ENCODE measurements around the gene HOXB2.
"Not testable (repeated sequence)": the region's sequence is repeated elsewhere in the genome, so short reads cannot be mapped to it uniquely, and the experiment has no call there.

Gene HOXB2

DNA sequence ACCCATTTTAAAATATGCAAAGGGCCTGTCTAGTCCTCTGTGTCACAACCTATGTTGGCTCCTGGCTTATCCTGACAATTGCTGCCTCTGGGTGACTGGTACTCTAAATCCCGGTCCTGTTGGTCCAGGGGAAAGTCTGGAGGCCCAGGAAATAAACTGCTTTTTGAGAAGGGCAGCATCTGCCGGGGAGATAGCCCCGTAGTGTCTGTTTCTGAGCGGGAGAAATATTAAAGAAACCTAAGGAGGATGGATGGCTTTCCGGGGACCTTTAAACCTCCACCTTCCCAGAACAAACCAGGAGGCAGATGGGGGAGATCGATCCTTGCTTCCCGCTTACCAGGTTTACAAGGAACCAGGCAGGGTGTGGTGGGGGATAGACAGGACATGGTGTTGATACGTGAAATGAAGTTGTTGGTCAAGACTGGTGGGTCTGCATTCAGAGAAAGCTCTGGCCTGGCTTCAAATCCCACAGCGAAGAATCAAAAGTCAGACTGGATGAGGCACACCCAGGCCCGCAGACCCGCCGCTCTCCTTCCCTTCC is 3.8 kb downstream of the HOXB2 start:
- DNase-seq (ENCODE audit: low spot score): no peak

DNA sequence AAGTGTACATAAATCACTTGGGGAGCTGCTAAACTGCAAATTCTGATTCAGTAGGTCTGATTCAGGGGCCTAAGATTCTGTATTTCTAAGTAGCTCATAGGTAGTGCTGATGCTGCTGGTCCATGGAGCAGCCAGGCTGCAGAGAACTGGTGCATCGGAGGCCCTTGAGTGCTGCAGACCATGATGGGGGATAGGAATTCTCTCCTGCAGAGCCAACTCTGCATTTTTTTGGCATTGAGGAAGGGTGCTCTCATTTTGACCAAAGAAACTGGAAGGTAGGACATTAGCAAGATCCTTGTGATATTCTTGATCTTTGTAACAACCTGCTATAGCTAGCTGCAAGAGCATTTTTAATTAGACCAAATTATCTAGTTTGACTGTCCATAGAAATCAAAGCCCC is 4.7 kb downstream of the HOXB2 start:
- no peak for DNase-seq (ENCODE audit: low spot score)

DNA sequence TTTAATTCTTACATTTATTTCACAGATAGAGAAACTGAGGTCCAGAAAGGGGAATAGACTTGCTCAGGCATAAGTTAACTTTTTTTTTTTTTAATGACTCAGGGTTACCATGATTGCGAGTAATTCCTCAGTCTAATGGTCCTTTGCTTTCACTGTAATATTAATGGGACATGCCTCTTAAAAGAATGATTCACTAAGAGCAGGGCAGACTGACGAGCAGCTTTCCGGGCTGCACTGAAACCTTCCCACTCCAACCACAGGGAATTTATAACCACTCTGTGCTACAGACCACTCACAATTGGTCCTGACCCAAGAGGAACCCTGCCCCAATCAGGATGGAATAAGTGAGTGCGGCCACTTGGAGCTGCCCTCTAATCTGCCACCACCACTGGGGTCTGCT is 5.7 kb downstream of the HOXB2 start:
- no peak for DNase-seq (ENCODE audit: low spot score)

DNA sequence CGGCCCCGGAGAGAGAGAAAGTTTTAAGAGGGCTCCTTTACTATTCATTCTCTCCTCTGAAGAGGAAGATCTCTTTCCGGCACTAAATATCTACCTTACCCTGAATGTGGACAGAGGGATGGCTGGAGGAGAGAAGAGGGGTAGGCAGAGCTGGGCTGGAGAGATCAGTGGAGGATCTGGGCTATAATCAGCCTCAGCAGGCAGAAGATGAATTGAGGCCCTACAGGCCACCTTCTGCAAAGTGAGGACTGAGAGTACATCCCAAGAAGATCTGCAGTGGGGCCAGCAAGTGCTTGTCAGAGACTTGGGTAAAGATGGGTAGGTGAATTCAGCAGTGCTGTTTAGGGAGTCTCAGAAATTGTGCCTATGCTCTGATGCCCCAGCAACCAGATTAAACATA is 7.6 kb downstream of the HOXB2 start:
- DNase-seq (ENCODE audit: low spot score): no peak

DNA sequence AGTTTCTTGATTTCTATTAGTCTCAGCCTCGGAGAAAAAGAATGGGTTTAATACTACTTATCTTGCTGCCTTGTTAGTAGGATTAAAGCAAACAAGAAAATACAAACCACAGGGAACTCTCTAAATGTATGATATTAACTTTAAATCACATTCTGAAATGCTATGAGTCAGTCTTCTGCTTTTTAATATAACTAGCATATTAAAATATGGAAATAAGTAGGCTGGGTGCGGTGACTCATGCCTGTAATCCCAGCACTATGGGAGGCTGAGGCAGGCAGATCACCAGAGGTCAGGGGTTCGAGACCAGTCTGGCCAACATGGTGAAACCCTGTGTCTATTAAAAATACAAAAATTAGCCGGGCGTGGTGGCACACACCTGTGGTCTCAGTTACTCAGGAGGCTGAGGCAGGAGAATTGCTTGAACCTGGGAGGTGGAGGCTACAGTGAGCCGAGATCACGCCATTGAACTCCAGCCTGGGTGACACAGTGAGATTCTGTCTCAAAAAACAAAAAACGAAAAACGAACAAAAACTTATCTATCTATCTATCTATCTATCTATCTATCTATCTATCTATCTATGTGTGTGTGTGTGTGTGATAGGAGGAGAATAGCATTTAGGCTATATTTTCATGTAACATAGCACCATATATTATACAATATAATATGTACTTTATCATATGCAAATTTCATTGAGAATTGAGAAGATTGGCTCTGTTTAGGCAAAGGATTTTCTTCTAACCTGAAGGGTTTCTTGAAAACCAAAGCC is 8.9 kb downstream of the HOXB2 start:
- not testable (repeated sequence) for DNase-seq (ENCODE audit: low spot score)

DNA sequence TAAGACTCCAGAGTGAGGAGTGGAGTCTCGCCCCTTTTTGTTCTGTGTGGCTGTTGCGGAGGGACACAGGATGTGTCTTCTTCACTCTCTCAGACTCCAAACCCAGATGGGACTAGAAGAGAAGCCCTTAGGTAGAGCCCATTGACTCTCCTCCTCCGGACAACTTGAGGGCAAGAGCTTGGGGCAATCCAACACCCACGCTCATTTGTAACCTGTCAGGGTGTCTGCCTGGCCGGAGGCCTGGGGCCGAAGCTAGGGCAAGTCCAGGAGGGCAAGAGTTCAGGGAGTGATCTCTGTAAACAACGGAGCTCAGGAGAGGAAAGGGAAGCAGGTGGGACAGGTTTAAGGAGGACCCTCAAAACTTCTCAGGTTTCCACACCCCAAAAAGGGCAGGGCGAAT is 12.6 kb downstream of the HOXB2 start:
- no peak for DNase-seq (ENCODE audit: low spot score)

DNA sequence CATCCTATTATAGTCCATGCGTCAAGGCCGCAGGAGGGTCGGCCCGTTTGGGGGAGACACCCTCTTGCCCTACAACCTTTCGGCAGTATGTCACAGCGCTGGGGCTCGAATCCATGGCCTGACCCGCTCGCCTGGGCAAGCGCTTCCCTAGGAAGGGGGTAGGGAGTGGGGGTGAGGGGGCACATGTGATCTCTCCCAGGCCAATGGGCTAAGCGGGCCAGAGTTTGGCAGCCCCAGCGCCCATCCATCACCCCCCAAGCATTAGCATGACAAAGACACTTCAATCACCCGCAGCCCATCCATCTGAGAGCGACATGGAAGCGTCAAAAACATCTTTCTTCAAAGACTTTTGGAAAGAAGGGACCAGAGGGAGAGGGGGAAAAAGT is 14.0 kb downstream of the HOXB2 start, which contains the start of gene HOXB1:
TSS of gene HOXB1 (minus strand) at position 125 of the 386 bp plus-strand sequence. CDS start at position 18, 107 bp downstream.
- DNase-seq (ENCODE audit: low spot score): no peak

DNA sequence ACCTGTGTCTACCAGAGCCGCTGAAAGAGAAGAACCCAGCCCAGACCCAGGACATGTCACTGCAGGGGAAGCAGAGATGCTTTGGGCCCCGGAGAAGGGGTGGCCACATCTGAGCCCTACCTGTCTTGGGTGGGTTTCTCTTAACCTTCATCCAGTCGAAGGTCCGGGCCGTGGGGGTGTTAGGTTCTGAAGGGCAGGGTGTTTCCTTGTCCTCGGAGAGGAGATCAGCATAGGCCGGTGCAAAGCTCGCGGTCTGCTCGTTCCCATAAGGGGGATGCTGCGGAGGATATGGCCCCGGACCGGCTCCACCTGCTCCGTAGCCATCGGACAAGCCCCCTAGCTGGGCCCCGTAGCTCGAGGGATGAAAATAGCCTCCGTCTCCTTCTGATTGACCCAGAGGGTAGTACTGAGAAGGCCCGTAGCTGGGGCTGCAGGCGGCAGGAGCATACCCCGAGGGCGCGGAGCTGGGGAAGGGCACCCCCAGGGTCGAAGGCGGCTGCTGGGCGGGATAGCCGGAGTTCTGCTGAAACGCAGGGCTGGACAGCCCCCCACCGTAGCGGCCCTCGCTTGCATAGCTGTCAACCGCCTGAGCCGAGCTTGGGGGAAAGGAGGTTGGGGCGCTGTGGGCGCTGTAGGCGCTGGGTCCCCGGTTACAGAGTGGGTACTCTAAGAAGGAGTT is 14.6 kb downstream of the HOXB2 start:
- DNase-seq (ENCODE audit: low spot score): no peak

DNA sequence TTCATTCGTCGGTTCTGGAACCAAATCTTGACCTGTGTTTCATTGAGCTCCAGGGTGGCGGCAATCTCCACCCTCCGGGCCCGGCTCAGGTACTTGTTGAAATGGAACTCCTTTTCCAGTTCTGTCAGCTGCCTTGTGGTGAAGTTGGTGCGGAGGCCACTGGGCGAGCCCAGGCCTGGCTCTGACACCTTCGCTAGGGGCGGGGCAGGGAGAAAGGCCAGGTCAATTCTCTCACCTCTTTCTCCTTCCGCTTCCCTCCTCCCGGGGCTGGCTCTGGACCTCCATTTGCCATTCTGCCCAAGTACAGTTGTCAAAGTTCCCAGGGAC is 15.3 kb downstream of the HOXB2 start:
- DNase-seq (ENCODE audit: low spot score): no peak

DNA sequence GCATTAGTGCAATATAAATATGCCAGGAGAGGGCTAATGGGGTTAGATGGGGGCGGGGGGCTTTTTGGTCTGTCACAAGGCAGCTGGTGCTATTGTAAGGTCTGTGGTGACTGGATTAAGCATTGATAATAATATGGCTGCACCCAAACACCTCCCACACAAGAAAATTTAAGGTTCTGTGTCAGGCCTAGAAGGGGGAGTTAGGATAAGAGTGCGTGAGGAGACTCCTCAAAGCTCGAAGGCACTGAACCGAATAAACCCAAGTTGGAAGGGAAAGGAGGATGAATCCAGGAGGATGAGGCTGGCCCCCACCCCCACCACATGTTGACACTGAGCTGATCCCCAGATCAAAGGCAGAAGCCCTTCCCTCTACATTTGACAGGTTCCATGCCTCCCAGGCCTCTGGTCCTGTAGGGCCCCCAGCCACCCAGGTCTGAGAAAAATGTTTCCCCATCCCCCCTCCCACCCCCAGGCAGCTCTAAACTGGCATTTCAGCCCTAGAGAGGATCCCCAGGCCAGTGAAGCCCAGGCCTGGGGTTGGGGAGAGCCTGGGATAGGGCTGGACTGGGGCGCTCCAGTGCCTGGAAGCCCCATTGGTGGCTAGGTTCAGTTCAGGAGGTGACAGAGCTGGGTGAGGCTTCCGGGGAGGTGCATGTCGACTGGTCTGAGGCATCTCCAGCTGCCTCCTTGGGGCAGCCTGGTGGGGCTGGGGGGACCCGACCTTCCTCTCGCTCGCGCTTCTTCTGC is 15.8 kb downstream of the HOXB2 start:
- no peak for DNase-seq (ENCODE audit: low spot score)

DNA sequence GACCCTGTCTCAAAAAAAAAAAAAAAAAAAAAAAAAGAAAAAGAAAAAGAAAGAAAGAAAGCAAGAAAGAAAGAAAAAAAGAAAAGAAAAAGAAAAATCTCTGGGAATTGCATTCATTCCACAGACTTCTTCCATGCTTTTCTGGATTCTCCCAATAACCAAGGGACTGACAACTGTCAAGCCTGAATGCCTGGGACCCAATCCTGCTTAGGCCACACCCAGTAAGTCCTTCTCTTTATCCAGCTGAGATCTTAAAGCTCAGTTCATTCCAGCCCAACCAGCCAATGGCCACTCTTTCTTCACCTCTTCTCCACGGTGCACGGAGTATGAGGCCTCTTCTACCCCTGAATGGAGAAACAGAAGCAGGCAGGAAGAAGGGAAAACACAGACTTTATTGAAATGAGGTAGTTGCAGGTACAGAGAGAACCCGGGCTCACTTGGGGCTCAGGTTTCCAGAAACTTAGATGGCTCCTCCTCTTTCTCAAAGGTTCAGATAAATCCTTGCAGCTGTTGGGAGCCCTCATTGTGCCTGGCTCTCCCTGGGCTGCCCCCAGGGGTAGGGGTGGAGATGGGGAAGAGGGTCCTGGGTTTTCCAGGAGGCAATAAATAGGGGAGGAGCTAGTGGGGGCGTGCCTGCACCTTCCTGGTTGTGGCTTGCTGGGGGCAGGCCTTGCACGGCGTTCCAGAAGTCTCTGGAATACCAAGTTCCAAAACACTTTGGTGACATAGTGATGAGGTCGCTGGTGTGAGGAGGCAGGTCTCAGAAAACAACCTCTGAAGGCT is 16.6 kb downstream of the HOXB2 start:
- DNase-seq (ENCODE audit: low spot score): no peak

DNA sequence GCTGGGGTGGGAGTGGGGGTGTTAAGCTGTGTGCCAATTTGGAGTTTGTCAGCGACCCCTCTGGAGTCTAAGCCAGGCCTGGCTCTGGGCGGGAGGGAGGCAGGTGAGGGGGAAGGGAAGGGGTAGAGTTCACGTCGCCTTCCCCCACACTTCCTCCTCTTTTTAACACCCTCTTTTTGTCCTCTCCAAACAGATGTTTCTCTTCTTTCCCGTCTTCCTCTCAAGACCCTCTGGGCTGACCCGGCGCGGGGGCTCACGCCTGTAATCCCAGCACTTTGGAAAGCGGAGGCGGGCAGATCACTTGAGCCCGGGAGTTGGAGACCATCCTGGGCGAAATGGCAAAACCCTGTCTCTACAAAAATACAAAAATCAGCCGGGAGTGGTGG is 17.4 kb downstream of the HOXB2 start:
- no peak for DNase-seq (ENCODE audit: low spot score)

DNA sequence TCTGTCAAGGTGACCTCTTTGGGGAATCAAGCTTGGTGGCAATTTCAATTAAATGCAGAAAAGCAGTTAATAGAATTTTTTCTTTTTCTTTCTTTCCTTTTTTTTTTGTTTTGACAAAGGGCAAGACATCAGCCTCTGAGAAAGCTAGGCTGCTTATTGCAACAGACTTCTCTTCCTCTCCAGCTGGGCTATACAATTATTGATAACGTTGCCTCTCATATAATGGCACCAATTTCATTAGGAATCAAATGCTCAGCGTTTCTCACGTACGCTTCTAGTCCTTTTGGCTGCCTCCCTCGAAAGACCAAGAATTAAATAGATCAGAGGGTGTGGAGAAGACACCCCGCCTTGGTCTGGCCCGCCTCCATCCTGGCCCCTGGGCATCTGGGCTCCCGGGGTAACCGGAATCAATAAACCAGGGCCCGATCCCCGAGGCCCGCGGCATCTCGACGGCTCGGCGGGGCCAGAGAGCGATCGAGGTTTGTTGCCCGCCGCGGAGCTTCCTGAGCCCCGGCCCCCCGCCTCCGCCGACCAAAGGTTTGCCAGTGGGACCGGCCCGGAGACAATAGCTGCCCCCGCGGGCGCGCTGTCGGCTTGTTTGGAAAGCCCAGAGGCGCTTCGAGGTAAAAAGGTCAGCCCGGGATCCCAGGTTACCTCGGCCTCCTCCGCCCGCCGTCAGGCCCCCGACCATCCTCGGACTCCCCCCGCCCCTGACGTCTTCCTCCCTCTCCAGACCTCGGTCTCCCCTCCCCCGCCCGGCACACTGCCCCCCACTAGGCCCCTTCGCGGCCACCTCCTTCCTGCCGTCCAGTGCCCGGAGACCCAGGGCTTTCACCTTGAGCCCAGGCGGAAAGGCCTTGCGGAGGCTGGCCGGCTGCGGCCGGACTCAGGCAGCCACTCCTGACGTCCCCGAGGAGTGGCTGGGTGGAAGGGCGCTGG is 18.0 kb downstream of the HOXB2 start:
- DNase-seq (ENCODE audit: low spot score): no peak

DNA sequence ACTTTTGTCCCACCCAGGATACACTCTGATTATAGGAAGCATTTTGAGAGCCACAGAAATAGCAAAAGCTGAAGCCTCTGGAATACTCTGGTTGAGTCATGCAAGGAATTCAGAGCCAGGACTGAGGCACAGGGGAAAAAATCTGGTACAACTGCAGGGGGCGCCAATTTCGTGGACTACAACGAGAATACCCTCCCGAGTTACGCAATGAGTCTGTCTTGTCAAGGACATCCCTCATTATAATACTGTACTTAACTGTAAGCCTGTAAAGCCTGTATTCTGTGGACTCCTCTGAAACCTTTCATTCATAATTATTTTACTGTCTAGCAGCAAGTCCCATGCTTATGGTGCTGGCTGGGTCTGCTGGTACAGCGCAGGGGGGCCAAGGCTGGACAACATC is 21.9 kb downstream of the HOXB2 start:
- no peak for DNase-seq (ENCODE audit: low spot score)

DNA sequence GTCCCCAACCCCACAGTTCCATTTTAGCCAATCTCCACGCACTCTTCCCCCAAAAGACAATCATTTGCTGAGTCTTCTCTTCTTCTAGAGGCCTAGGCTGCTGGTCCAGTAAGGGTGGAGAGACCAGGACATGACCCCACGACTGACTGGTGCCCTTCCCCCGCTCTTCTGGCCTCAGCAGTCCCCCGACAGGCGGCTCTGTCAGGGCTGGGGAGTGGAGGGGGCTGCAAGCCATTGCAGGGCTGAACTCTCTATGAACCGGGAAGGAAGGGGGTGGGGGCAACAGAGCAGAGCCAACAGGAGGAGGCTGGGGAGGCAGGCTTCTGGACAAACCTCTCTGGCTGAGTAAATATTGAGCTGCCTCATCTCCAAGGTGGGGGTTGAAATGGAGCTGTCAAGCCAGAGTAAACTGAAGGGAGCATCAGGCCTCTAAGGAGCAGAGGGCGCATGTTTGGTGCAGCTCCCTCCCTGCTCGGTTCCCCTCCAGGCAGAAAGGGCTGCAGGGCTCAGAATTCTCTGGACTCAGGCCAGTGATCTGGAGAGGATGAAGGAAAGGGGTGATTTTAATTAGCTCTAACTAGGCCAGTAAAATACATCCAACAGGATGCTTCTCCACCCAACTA is 22.8 kb downstream of the HOXB2 start:
- DNase-seq (ENCODE audit: low spot score): no peak

DNA sequence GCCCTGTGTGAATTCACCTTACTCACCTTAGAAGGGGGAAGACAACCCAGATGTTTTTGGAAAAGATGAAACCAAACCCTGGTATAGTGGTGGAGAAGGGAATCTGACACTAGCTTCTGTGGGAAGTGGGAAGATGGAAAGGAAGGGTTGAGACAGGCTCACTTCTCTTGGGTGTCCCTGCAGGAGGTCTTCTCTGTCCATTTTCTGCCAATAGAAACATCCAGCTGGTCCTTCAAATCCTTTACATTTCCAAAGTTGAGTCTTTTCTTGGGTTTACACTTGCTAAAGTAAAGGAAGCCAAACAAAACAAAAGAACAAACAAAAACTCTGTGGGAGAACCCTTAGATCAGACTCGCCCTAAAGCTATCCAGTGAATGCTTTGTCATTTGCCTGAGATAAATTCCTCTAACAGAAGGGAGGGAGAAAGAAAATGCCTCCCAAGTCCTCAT is 24.3 kb downstream of the HOXB2 start:
- no peak for DNase-seq (ENCODE audit: low spot score)

DNA sequence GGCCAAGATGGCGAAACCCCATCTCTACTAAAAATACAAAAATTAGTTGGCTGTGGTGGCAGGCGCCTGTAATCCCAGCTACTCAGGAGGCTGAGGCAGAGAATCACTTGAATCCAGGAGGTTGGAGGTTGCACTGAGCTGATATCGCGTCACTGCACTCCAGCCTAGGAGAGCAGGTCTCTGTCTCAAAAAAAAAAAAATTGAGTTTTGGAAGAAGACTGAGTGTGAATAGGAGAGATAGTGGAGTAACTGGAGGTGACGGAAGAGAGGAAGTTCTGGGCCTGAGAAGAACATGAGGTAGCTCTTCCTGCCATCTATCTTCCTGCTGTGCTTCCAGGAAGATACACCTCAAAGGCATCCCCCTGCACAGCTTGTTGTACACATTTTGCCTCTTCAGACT is 25.5 kb downstream of the HOXB2 start:
- DNase-seq (ENCODE audit: low spot score): no peak

DNA sequence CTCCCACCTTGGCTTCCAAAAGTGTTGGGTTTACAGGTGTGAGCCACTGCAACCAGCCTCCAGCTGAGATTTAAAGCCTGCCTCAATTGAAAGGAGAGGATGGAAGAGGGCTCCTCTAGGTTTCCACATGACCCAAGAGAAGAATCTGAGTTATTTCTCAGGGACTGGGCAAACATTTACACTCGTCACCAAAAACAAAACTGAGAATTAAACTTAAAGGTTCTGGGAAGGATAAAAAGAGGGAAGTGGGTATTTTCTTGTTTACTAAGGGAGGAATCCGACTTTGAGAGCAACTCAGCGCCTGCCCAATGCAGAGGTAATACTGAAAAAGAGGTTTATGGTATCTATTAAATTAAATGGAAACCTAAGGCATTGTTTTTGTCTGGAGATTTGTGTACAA is 27.4 kb downstream of the HOXB2 start:
- no peak for DNase-seq (ENCODE audit: low spot score)

DNA sequence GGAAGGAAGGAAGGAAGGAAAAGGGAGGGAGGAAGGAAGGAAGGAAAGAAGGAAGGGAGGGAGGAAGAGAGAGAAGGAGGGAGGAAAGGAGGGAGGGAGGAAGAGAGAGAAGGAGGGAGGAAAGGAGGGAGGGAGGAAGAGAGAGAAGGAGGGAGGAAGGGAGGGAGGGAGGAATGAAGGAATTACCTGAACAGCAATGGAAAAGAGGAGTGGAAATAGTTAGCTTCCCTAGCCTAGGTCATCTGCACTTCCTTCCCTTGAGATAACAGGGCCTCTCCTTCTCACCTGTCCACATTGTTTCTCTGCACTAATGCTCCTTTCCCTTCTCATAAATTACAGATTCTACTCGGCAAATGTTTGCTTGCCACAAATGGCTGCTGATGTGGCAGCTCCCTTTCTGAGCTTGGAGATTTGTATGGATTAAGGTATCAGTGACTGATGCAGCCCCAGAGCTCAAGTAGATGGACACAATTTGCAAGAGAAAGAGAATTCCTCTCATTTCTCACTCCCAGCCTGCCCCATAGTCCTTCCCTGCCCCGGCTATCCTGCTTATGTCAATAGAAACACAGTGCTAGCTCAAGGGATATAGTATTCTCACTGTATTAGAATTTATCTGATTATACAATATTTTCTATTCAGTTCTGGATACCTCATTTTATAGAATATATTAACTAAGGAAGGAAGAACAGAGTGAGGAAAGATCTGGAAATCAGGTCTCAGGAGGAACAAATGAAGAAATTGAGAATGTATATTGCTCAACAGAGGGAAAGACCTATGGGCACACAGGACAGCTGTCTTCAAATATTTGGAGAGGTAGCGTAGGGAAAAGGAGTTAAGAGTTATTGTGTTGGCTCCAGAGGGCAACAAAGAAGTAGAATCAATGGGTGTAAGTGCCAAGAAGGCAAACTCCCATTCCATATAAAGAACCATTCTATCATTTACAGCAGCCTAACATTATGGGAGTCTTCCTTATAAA is 28.7 kb downstream of the HOXB2 start:
- DNase-seq (ENCODE audit: low spot score): no peak
